ENCODE results near the gene MYO3A.
A peak's percentile ranks its signal among the peaks of the same experiment; 100 is the strongest.

Gene MYO3A

GRCh38 chr10:25933653-25934608 is at the start of gene MYO3A:
MYO3A (plus strand) TSS chr10:25934229; CDS start chr10:25952111, 17,882 bp downstream.
- DNase-seq (ENCODE audit: low spot score): no peak

- no peak for DNase-seq (ENCODE audit: low spot score)
Measured at GRCh38 chr10:25888627-25889026, 45.4 kb upstream of the MYO3A start.

- DNase-seq (ENCODE audit: low spot score): no peak
Measured at GRCh38 chr10:25890995-25891394, 43.0 kb upstream of the MYO3A start.

GRCh38 chr10:25895856-25896255 is 38.2 kb upstream of the MYO3A start:
- DNase-seq (ENCODE audit: low spot score): no peak

- no peak for DNase-seq (ENCODE audit: low spot score)
Measured at GRCh38 chr10:25896421-25896820, 37.6 kb upstream of the MYO3A start.

- DNase-seq (ENCODE audit: low spot score): no peak
Measured at GRCh38 chr10:25899304-25899703, 34.7 kb upstream of the MYO3A start.

- no peak for DNase-seq (ENCODE audit: low spot score)
Measured at GRCh38 chr10:25901199-25901598, 32.8 kb upstream of the MYO3A start.

GRCh38 chr10:25902002-25902401 is 32.0 kb upstream of the MYO3A start:
- no peak for DNase-seq (ENCODE audit: low spot score)

- DNase-seq (ENCODE audit: low spot score): no peak
Measured at GRCh38 chr10:25907261-25907660, 26.8 kb upstream of the MYO3A start.

- no peak for DNase-seq (ENCODE audit: low spot score)
Measured at GRCh38 chr10:25912866-25913265, 21.2 kb upstream of the MYO3A start.

GRCh38 chr10:25914776-25915175 is 19.3 kb upstream of the MYO3A start:
- DNase-seq (ENCODE audit: low spot score): no peak

- no peak for DNase-seq (ENCODE audit: low spot score)
Measured at GRCh38 chr10:25934621-25935139, 651 bp downstream of the MYO3A start.

- DNase-seq (ENCODE audit: low spot score): no peak
Measured at GRCh38 chr10:25938405-25938804, 4.4 kb downstream of the MYO3A start.

GRCh38 chr10:25944771-25945170 is 10.7 kb downstream of the MYO3A start:
- DNase-seq (ENCODE audit: low spot score): no peak

- no peak for DNase-seq (ENCODE audit: low spot score)
Measured at GRCh38 chr10:25952857-25953256, 18.8 kb downstream of the MYO3A start.

GRCh38 chr10:25954851-25955250 is 20.8 kb downstream of the MYO3A start:
- no peak for DNase-seq (ENCODE audit: low spot score)

GRCh38 chr10:25959540-25960232 is 25.7 kb downstream of the MYO3A start:
- no peak for DNase-seq (ENCODE audit: low spot score)

GRCh38 chr10:25965584-25965983 is 31.6 kb downstream of the MYO3A start:
- DNase-seq (ENCODE audit: low spot score): no peak

GRCh38 chr10:25966844-25967243 is 32.8 kb downstream of the MYO3A start:
- DNase-seq (ENCODE audit: low spot score): peak; percentile 3

GRCh38 chr10:25972631-25973030 is 38.6 kb downstream of the MYO3A start:
- no peak for DNase-seq (ENCODE audit: low spot score)

GRCh38 chr10:25974897-25975459 is 40.9 kb downstream of the MYO3A start:
- DNase-seq (ENCODE audit: low spot score): no peak

- DNase-seq (ENCODE audit: low spot score): no peak
Measured at GRCh38 chr10:25978771-25979170, 44.7 kb downstream of the MYO3A start.

- no peak for DNase-seq (ENCODE audit: low spot score)
Measured at GRCh38 chr10:25982107-25982506, 48.1 kb downstream of the MYO3A start.
